HG03469 (cell line): ENCODE results near the gene ADPRS.

Source experiments
- ATAC-seq: cut with Tn5 transposase; IDR thresholded peaks from one replicate; pipeline ENCODE4 v1.9.1; 2021; ENCODE audit warnings: mild to moderate bottlenecking, moderate library complexity, moderate number of reproducible peaks; ENCODE audit not compliant: unreplicated experiment

Gene ADPRS

GRCh38 chr1:36088577-36089392 lies at the start of gene ADPRS:
TSS of gene ADPRS (plus strand) at chr1:36088892. CDS start at chr1:36088905, 13 bp downstream.
- peak; percentile 62 for ATAC-seq

GRCh38 chr1:36040238-36040637 lies 48.5 kb upstream of the ADPRS start:
- no peak for ATAC-seq

- no peak for ATAC-seq
Observed at GRCh38 chr1:36051821-36052220, 36.9 kb upstream of the ADPRS start.

- ATAC-seq: no peak
Observed at GRCh38 chr1:36053978-36054377, 34.7 kb upstream of the ADPRS start.

- ATAC-seq: no peak
Observed at GRCh38 chr1:36055706-36056105, 33.0 kb upstream of the ADPRS start.

GRCh38 chr1:36062315-36062714 lies 26.4 kb upstream of the ADPRS start:
- no peak for ATAC-seq

- no peak for ATAC-seq
Observed at GRCh38 chr1:36067871-36068270, 20.8 kb upstream of the ADPRS start.

GRCh38 chr1:36068866-36069265 lies 19.8 kb upstream of the ADPRS start:
- ATAC-seq: no peak

GRCh38 chr1:36070349-36070748 lies 18.3 kb upstream of the ADPRS start:
- no peak for ATAC-seq

GRCh38 chr1:36076979-36077573 lies 11.6 kb upstream of the ADPRS start:
- ATAC-seq: no peak

GRCh38 chr1:36080236-36080635 lies 8.5 kb upstream of the ADPRS start:
- ATAC-seq: no peak

GRCh38 chr1:36080801-36081200 lies 7.9 kb upstream of the ADPRS start:
- ATAC-seq: no peak

- no peak for ATAC-seq
Observed at GRCh38 chr1:36081926-36082485, 6.7 kb upstream of the ADPRS start.

GRCh38 chr1:36083219-36083618 lies 5.5 kb upstream of the ADPRS start:
- ATAC-seq: no peak

- ATAC-seq: no peak
Observed at GRCh38 chr1:36083635-36084496, 4.8 kb upstream of the ADPRS start, which contains the start of gene TEKT2. TSS of gene TEKT2 (plus strand) at chr1:36084094. CDS start at chr1:36084922, 828 bp downstream.

- no peak for ATAC-seq
Observed at GRCh38 chr1:36084497-36085115, 4.1 kb upstream of the ADPRS start.

GRCh38 chr1:36085126-36085525 lies 3.6 kb upstream of the ADPRS start:
- no peak for ATAC-seq

GRCh38 chr1:36085686-36086526 lies 2.8 kb upstream of the ADPRS start:
- ATAC-seq: no peak

- no peak for ATAC-seq
Observed at GRCh38 chr1:36086529-36087232, 2.0 kb upstream of the ADPRS start.
